Vagina (tissue), 2 donors: Measurements from ENCODE around the gene FSTL3. TPM values are rescaled to one million over a fixed set of nuclear protein-coding genes. Genes with fewer than 3 reads are reported as not detected.

Experiments
- DNase-seq, 2 donors: peaks; one replicate each; pipeline ENCODE4 v3.0.0-alpha.2; 2017; ENCODE audit errors: extremely low spot score in 2 of 2
- H3K27ac ChIP-seq: fragments of 200-600 bp; sonication (generic); one replicate; pipeline ENCODE4 v1.5.1; 2019
- H3K27me3 ChIP-seq: fragments of 200-600 bp; sonication (generic); one replicate; pipeline ENCODE4 v1.5.1; 2019
- H3K36me3 ChIP-seq, 2 donors: fragments of 200-600 bp; sonication (generic); one replicate each; pipeline ENCODE4 v1.5.1; 2017 to 2019
- H3K4me1 ChIP-seq: fragments of 200-600 bp; sonication (generic); one replicate; pipeline ENCODE4 v1.5.1; 2019
- H3K4me3 ChIP-seq, 2 donors: fragments of 200-600 bp; sonication (generic); 1 replicate in 1 of 2; 2 replicates in 1 of 2; pipeline ENCODE4 v1.5.1; 2016 to 2019
- H3K9me3 ChIP-seq: fragments of 200-600 bp; sonication (generic); one replicate; pipeline ENCODE4 v1.5.1; 2019
- POLR2A ChIP-seq, 2 donors: fragments of 450-650 bp; IDR thresholded peaks; one replicate each; pipeline ENCODE4 v1.6.1; 2017; ENCODE audit warnings: antibody characterized with exemption in 2 of 2, mild to moderate bottlenecking in 2 of 2, moderate library complexity in 2 of 2
- POLR2AphosphoS5 ChIP-seq, 2 donors: sonication (generic); formaldehyde crosslinking; IDR thresholded peaks; one replicate each; pipeline ENCODE4 v1.9.0; 2017; ENCODE audit warnings: antibody characterized with exemption in 2 of 2, mild to moderate bottlenecking in 2 of 2, low read depth in 1 of 2; ENCODE audit not compliant: insufficient read depth in 1 of 2
- intact Hi-C: fragments of 100-400 bp; cut with DNase I; formaldehyde crosslinking; loops from one replicate; pipeline ENCODE4 v1.15.1; 2023
- total RNA-seq: library from RNA; depleted of rRNA; stranded (reverse); fragments of >200 nt; gene quantifications from one replicate; pipeline ENCODE4 v1.2.3, GENCODE V29; 2016
- TF ChIP-seq, protein P1 (sequence below), 3 experiments: fragments of 450-650 bp in 2 of 3; fragments of 200-600 bp in 1 of 3; sonication (generic) in 1 of 3; IDR thresholded peaks; one replicate each; pipeline ENCODE4 v1.5.1; 2017 to 2019; ENCODE audit warnings: antibody characterized with exemption in 3 of 3, mild to moderate bottlenecking in 2 of 3, moderate library complexity in 2 of 3

Gene FSTL3
- total RNA-seq, 1 donor from 2014 or later: 129 TPM

DNA sequence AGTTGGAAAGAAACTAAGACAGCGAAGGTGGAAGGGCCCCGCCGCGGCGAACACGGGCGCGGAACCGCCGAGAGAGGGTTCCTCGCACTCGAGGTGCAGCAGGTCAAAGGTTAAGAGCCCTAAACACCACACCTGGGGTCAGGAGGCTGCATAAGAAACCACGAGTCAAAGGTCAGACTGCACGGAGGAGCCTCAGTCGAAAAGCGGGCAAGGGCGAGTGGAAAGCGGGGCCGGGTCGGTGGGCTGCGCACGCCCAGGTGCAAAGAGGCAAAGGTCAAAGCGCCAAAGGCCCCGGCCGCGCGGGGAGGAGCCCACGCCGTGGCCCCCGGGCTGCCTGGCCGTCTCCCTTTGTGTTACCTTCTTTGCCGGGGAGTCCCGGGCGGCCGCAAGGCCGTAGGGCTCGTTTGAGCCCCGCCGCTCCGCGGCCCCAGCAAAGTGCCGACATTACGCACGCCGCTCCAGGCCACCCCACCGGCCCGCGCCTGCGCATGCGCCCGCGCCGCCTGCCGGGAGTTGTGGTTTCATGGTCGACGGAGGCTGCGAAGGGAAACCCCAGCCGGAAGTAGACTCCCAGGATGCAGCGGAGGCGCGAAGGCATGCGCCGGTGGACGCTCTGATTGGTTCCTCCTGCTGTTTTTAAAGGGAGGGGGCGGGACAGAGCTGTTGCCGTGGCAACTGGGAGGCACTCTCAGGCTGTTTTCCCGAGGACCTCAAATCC, 43.0 kb upstream of the FSTL3 start, which contains the start of gene POLRMT:
POLRMT (minus strand) TSS at position 470 of the 718 bp plus-strand sequence; CDS start at position 445, 25 bp downstream.
- Histone ChIP-seq H3K36me3 (peaks cover 0 to 19% of the 10 kb centered on the region in 2 donors), H3K27ac (peak within 1 kb of the TSS; percentile 55), H3K4me3 (peak within 1 kb of the TSS; percentile 66 to 77), H3K27me3 (no peaks in the 10 kb centered on the region), H3K9me3 (no peaks in the 10 kb centered on the region), H3K4me1 (peaks cover 24% of the 10 kb centered on the region)
- TF ChIP-seq POLR2AphosphoS5 (IDR thresholded peaks at IDR 0.05; ENCODE audit: insufficient read depth in 1 of 2, low read depth in 1 of 2) (peak; percentile 74 to 95), POLR2A (IDR thresholded peaks at IDR 0.05) (no peak)
- intact Hi-C loops: no loop called here
- DNase-seq: peak in 1 of 2 donors; percentile 98

DNA sequence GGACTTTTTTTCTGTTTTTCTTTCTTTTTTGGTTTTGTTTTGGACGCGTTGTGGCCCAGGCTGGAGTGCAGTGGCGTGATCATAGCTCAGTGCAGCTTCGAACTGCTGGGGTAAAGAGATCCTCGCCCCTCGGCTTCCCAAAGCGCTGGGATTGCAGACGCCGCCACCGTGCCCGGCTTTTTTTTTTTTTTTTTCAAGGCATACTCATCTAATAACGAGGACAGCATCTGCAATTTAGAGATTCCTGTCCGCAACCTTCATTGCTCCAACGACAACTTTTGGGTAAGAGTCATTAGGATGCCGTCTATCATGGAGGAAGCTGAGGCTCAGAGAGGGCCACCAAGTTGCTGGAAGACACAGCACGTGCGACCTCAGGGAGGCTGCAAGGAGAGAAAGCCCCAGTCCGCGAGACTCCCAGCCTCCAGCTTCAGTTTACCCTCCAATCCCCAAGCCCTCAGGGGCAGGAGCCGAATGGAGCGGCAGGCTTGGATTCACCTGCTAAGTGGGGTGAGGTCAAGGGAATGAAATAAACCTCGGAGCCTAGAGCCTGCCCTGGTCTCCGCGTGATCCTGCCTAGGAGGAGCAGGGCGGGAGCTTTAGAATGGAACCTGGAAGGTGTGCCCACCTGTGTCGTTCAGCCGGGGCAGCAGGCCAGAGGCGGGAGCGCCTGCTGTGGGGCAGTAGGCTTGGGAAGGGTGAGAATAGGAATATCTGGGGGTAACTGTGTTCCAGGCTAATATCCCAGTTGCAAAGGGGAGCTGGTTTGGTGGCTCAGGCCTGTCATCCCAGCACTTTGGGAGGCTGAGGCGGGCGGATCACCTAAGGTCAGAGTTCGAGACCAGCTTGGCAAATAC, 42.2 kb upstream of the FSTL3 start:
- Histone ChIP-seq H3K27me3 (no peaks in the 10 kb centered on the region), H3K36me3 (peaks cover 0 to 13% of the 10 kb centered on the region in 2 donors), H3K4me3 (peak overlapping the region; percentile 66 to 77), H3K9me3 (no peaks in the 10 kb centered on the region), H3K27ac (peak overlapping the region; percentile 25), H3K4me1 (peaks cover 32% of the 10 kb centered on the region)
- intact Hi-C loops: no loop called here
- TF ChIP-seq POLR2A (IDR thresholded peaks at IDR 0.05) (no peak), POLR2AphosphoS5 (IDR thresholded peaks at IDR 0.05; ENCODE audit: insufficient read depth in 1 of 2, low read depth in 1 of 2) (no peak)
- TF ChIP-seq, protein P1, sequence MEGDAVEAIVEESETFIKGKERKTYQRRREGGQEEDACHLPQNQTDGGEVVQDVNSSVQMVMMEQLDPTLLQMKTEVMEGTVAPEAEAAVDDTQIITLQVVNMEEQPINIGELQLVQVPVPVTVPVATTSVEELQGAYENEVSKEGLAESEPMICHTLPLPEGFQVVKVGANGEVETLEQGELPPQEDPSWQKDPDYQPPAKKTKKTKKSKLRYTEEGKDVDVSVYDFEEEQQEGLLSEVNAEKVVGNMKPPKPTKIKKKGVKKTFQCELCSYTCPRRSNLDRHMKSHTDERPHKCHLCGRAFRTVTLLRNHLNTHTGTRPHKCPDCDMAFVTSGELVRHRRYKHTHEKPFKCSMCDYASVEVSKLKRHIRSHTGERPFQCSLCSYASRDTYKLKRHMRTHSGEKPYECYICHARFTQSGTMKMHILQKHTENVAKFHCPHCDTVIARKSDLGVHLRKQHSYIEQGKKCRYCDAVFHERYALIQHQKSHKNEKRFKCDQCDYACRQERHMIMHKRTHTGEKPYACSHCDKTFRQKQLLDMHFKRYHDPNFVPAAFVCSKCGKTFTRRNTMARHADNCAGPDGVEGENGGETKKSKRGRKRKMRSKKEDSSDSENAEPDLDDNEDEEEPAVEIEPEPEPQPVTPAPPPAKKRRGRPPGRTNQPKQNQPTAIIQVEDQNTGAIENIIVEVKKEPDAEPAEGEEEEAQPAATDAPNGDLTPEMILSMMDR (IDR thresholded peaks at IDR 0.05): no peak
- DNase-seq: no peak

DNA sequence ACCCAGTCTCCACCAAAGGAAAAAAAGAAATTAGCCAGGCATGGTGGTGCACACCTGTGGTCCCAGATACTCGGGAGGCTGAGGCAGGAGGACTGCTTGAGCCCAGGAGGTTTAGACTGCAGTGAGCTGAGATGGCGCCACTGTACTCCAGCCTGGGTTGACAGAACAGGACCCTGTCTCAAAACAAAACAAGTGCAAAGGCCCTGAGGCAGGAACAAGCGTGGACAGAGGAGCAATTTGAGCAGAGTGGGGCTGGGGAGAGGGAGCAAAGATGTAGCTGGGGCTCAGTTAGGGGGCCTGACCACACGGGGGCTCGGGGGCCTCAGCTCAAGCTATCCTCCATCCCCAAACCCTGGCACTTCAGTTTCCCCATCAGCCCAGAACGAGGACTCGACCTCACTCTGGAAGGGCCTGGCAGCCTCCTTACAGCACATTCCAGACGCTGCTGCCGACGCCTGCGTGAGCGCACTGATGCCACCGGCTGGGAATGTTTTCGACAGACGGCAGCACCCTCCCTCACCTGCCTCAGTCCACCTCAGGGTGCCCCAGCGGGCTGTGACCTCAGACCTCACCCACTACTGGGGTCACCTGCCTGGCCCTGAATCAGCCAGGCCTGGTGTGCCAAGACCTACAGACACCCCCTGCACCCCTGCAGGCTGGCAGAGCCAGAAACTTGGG, 41.1 kb upstream of the FSTL3 start:
- intact Hi-C loops: no loop called here
- H3K27me3 ChIP-seq: no peaks in the 10 kb centered on the region

DNA sequence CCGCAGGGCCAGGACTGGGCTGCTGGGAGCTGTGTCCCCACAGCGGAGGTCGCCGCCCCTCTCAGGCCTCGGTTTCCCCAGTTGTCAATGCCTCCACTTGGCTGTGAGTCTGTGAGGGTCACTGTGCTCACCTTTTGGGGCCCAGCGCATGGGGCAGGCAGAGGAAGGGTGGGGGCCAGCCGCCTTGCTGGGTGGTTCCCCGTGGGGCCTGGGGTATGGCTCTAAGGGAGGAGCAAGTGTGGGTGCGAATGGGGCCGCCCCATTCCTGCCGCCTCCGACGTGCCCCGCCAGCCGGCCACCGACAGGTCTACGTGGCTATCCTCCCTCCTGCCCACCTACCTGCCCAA, 37.3 kb upstream of the FSTL3 start:
- TF ChIP-seq POLR2A (IDR thresholded peaks at IDR 0.05) (no peak), POLR2AphosphoS5 (IDR thresholded peaks at IDR 0.05; ENCODE audit: insufficient read depth in 1 of 2, low read depth in 1 of 2) (no peak)
- TF ChIP-seq, protein P1 (IDR thresholded peaks at IDR 0.05): no peak
- no peak for DNase-seq
- Histone ChIP-seq H3K4me3 (peak overlapping the region; percentile 49), H3K27ac (no peak overlapping the region), H3K9me3 (no peaks in the 10 kb centered on the region), H3K36me3 (no peaks in the 10 kb centered on the region), H3K4me1 (peaks cover 29% of the 10 kb centered on the region), H3K27me3 (no peaks in the 10 kb centered on the region)
- intact Hi-C loops: loop anchor here (1.0 kb wide), 1 partner anchor 22 kb away; no protein-coding TSS in a partner anchor

More for the DNA sequence above, 41.1 kb upstream of the FSTL3 start:
- Histone ChIP-seq H3K36me3 (peaks cover 0 to 2% of the 10 kb centered on the region in 2 donors), H3K9me3 (no peaks in the 10 kb centered on the region), H3K4me3 (no peak overlapping the region), H3K4me1 (peaks cover 38% of the 10 kb centered on the region), H3K27ac (no peak overlapping the region)
- DNase-seq: no peak
- TF ChIP-seq, protein P1 (IDR thresholded peaks at IDR 0.05): no peak
- TF ChIP-seq POLR2A (IDR thresholded peaks at IDR 0.05) (no peak), POLR2AphosphoS5 (IDR thresholded peaks at IDR 0.05; ENCODE audit: insufficient read depth in 1 of 2, low read depth in 1 of 2) (no peak)
